ENCODE measurements around the gene NFATC4.
"Not testable (repeated sequence)": the region's sequence is repeated elsewhere in the genome, so short reads cannot be mapped to it uniquely, and the experiment has no call there.

Gene NFATC4

GRCh38 chr14:24339284-24340151 is 28.5 kb upstream of the NFATC4 start, which contains the start of gene RIPK3:
TSS of gene RIPK3 (minus strand) at chr14:24339991. CDS start at chr14:24339826, 165 bp downstream.
- peak; percentile 85 for DNase-seq

GRCh38 chr14:24340606-24341005 is 27.4 kb upstream of the NFATC4 start:
- no peak for DNase-seq

- DNase-seq, result no peak
These were observed 25.1 kb upstream of the NFATC4 start for GRCh38 chr14:24342889-24343288.

GRCh38 chr14:24343795-24344660 is 24.0 kb upstream of the NFATC4 start:
- no peak for DNase-seq

- DNase-seq, result no peak
These were observed 20.9 kb upstream of the NFATC4 start for GRCh38 chr14:24347134-24347533.

GRCh38 chr14:24348186-24348585 is 19.8 kb upstream of the NFATC4 start:
- no peak for DNase-seq

GRCh38 chr14:24349742-24350141 is 18.2 kb upstream of the NFATC4 start:
- no peak for DNase-seq

- DNase-seq, result no peak
These were observed 16.5 kb upstream of the NFATC4 start for GRCh38 chr14:24351517-24351916.

GRCh38 chr14:24353559-24354481 is 14.2 kb upstream of the NFATC4 start:
- DNase-seq, result no peak

- not testable (repeated sequence) for DNase-seq
These were observed 13.5 kb upstream of the NFATC4 start for GRCh38 chr14:24354482-24354825.

- no peak for DNase-seq
These were observed 13.0 kb upstream of the NFATC4 start for GRCh38 chr14:24355009-24355408.

- no peak for DNase-seq
These were observed 11.8 kb upstream of the NFATC4 start for GRCh38 chr14:24356208-24356607.

- DNase-seq, result no peak
These were observed 7.7 kb upstream of the NFATC4 start for GRCh38 chr14:24360281-24360680.

- no peak for DNase-seq
These were observed 6.7 kb upstream of the NFATC4 start for GRCh38 chr14:24361326-24361725.

- no peak for DNase-seq
These were observed 5.6 kb upstream of the NFATC4 start for GRCh38 chr14:24362241-24362960.

- DNase-seq, result no peak
These were observed 4.6 kb upstream of the NFATC4 start for GRCh38 chr14:24363401-24363800.

GRCh38 chr14:24364841-24365240 is 3.1 kb upstream of the NFATC4 start:
- DNase-seq, result no peak

GRCh38 chr14:24365600-24366412 is 2.2 kb upstream of the NFATC4 start:
- peak; percentile 74 for DNase-seq

GRCh38 chr14:24366413-24366720 is 1.6 kb upstream of the NFATC4 start:
- no peak for DNase-seq

GRCh38 chr14:24366721-24367513 is 1.1 kb upstream of the NFATC4 start:
- DNase-seq, result peak; percentile 25

- DNase-seq, result no peak
These were observed 203 bp downstream of the NFATC4 start for GRCh38 chr14:24368212-24368561.
